Body of pancreas (tissue), 4 donors: ENCODE results near the gene CMTM7.
"Not testable (repeated sequence)": the region's sequence is repeated elsewhere in the genome, so short reads cannot be mapped to it uniquely, and the experiment has no call there.

Source experiments
- CTCF ChIP-seq, 7 experiments: fragments of 450-650 bp in 4 of 7; fragments of 200-600 bp in 3 of 7; sonication (generic) in 3 of 7; IDR thresholded peaks; one replicate each; pipeline ENCODE4 v1.5.1; 2016 to 2019; ENCODE audit warnings: antibody characterized with exemption in 7 of 7
- POLR2A ChIP-seq, 3 donors: fragments of 450-650 bp; IDR thresholded peaks; one replicate each; pipeline ENCODE4 v1.6.1; 2016; ENCODE audit warnings: antibody characterized with exemption in 3 of 3, mild to moderate bottlenecking in 2 of 3

GRCh38 chr3:32462191-32462986 is 70.7 kb downstream of the CMTM7 start:
- not testable (repeated sequence) for TF ChIP-seq POLR2A, CTCF (IDR thresholded peaks at IDR 0.05)
